Suprapubic skin (tissue), 4 donors: ENCODE data around the gene MOB3A. TPM values are rescaled to one million over a fixed set of nuclear protein-coding genes. Genes with fewer than 3 reads are reported as not detected.

Experiments
- DNase-seq, 2 donors: peaks; one replicate each; pipeline ENCODE4 v3.0.0-alpha.2; 2019; ENCODE audit warnings: low spot score in 2 of 2
- H3K27ac ChIP-seq: fragments of 200-600 bp; sonication (generic); one replicate; pipeline ENCODE4 v1.5.1; 2019
- H3K27me3 ChIP-seq: fragments of 200-600 bp; sonication (generic); one replicate; pipeline ENCODE4 v1.5.1; 2019
- H3K36me3 ChIP-seq: fragments of 200-600 bp; sonication (generic); one replicate; pipeline ENCODE4 v1.5.1; 2019
- H3K4me1 ChIP-seq: fragments of 200-600 bp; sonication (generic); one replicate; pipeline ENCODE4 v1.5.1; 2019
- H3K4me3 ChIP-seq: fragments of 200-600 bp; sonication (generic); one replicate; pipeline ENCODE4 v1.5.1; 2019; ENCODE audit warnings: mild to moderate bottlenecking
- H3K9me3 ChIP-seq: fragments of 200-600 bp; sonication (generic); one replicate; pipeline ENCODE4 v1.5.1; 2019
- CTCF ChIP-seq, 2 donors: fragments of 200-600 bp in 1 of 2; fragments of 450-650 bp in 1 of 2; sonication (generic) in 1 of 2; IDR thresholded peaks; one replicate each; pipeline ENCODE4 v1.5.1; 2016 to 2019; ENCODE audit warnings: antibody characterized with exemption in 2 of 2, mild to moderate bottlenecking in 1 of 2, moderate library complexity in 1 of 2
- EP300 ChIP-seq: sonication (generic); formaldehyde crosslinking; IDR thresholded peaks from one replicate; pipeline ENCODE4 v1.6.1; 2017; ENCODE audit warnings: antibody characterized with exemption
- POLR2A ChIP-seq, 2 donors: fragments of 450-650 bp; IDR thresholded peaks; one replicate each; pipeline ENCODE4 v1.6.1; 2017; ENCODE audit warnings: antibody characterized with exemption in 2 of 2, mild to moderate bottlenecking in 2 of 2, moderate library complexity in 2 of 2
- POLR2AphosphoS5 ChIP-seq, 3 donors: sonication (generic); formaldehyde crosslinking; IDR thresholded peaks; one replicate each; pipeline ENCODE4 v1.6.1; 2017; ENCODE audit warnings: antibody characterized with exemption in 3 of 3
- WGBS: methylation state at CpG from one replicate; pipeline ENCODE4 v1.1.5; 2018; 5-methylcytosine and 5-hydroxymethylcytosine counted together
- total RNA-seq, 4 donors: library from RNA; depleted of rRNA; stranded (reverse); fragments of >200 nt; gene quantifications; one replicate each; pipeline ENCODE4 v1.1.0, GENCODE V29; 2016

MOB3A gene
- total RNA-seq, 4 donors from 2014 or later, result 23.7 to 29.4 (median 28.1) TPM

- TF ChIP-seq POLR2AphosphoS5 (IDR thresholded peaks at IDR 0.05) (no peak), EP300 (no peak), POLR2A (IDR thresholded peaks at IDR 0.05) (no peak), CTCF (IDR thresholded peaks at IDR 0.05) (no peak)
- Histone ChIP-seq H3K4me3 (no peak overlapping the region), H3K4me1 (no peaks in the 10 kb centered on the region), H3K27me3 (no peaks in the 10 kb centered on the region), H3K27ac (no peak overlapping the region), H3K36me3 (peaks cover 96% of the 10 kb centered on the region), H3K9me3 (no peaks in the 10 kb centered on the region)
- no peak for DNase-seq
- 82% methylated on average over 20 of the region's 31 CpGs for WGBS
These were observed 13.1 kb upstream of the MOB3A start for GRCh38 chr19:2109046-2109864.

- Histone ChIP-seq H3K4me3 (no peak overlapping the region), H3K9me3 (no peaks in the 10 kb centered on the region), H3K36me3 (peaks cover 90% of the 10 kb centered on the region), H3K4me1 (no peaks in the 10 kb centered on the region), H3K27me3 (no peaks in the 10 kb centered on the region), H3K27ac (no peak overlapping the region)
- WGBS, result 96% methylated on average over 9 of the region's 23 CpGs
- no peak for DNase-seq
- no peak for TF ChIP-seq POLR2A (IDR thresholded peaks at IDR 0.05)
- TF ChIP-seq EP300, result no peak
- no peak for TF ChIP-seq CTCF (IDR thresholded peaks at IDR 0.05)
- TF ChIP-seq POLR2AphosphoS5 (IDR thresholded peaks at IDR 0.05), result no peak
These were observed 12.3 kb upstream of the MOB3A start for GRCh38 chr19:2108251-2109016.

- Histone ChIP-seq H3K36me3 (peaks cover 77% of the 10 kb centered on the region), H3K4me1 (no peaks in the 10 kb centered on the region), H3K4me3 (no peak overlapping the region), H3K27me3 (no peaks in the 10 kb centered on the region), H3K9me3 (no peaks in the 10 kb centered on the region), H3K27ac (no peak overlapping the region)
- TF ChIP-seq POLR2A (IDR thresholded peaks at IDR 0.05) (no peak), CTCF (IDR thresholded peaks at IDR 0.05) (no peak), EP300 (no peak), POLR2AphosphoS5 (IDR thresholded peaks at IDR 0.05) (no peak)
- no peak for DNase-seq
- WGBS, result 80% methylated on average over 13 of the region's 20 CpGs
These were observed 7.0 kb upstream of the MOB3A start for GRCh38 chr19:2103045-2103707.

- 92% methylated on average over 22 of the region's 45 CpGs for WGBS
- TF ChIP-seq POLR2AphosphoS5 (IDR thresholded peaks at IDR 0.05) (no peak), CTCF (IDR thresholded peaks at IDR 0.05) (no peak), EP300 (no peak), POLR2A (IDR thresholded peaks at IDR 0.05) (no peak)
- DNase-seq, result no peak
- Histone ChIP-seq H3K27me3 (no peaks in the 10 kb centered on the region), H3K27ac (no peak overlapping the region), H3K4me3 (no peak overlapping the region), H3K9me3 (no peaks in the 10 kb centered on the region), H3K4me1 (peaks cover 9% of the 10 kb centered on the region), H3K36me3 (peaks cover 63% of the 10 kb centered on the region)
These were observed 5.5 kb upstream of the MOB3A start for GRCh38 chr19:2101417-2102335.
